NCI-H1092 treated with DMSO at 0.1 percent for 48 hours (cell line): ENCODE measurements around the gene GNS.

Experiments
- DNase-seq: peaks from one replicate; lab custom pipeline; 2025; lab: John Stamatoyannopoulos, UW

Gene GNS

DNA sequence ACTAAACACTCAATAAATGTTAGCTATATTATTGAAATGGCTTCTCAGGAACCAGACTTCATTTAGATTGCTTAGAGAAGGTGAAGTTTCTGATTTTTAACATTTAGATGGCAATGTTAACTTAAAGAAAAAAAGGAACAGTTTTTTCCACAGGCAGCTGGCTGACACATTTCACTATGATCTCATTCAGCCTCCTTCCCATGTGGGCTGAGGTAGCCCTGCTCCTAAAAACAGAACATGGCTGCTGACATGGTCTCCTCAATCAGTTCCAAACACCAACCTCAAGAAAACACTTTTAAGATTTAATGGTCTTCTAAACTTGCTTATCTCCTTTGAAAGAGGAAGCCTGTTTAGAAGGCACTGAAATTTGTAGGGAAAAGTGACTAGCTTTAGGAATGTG is 23.8 kb downstream of the GNS start:
- no peak for DNase-seq

DNA sequence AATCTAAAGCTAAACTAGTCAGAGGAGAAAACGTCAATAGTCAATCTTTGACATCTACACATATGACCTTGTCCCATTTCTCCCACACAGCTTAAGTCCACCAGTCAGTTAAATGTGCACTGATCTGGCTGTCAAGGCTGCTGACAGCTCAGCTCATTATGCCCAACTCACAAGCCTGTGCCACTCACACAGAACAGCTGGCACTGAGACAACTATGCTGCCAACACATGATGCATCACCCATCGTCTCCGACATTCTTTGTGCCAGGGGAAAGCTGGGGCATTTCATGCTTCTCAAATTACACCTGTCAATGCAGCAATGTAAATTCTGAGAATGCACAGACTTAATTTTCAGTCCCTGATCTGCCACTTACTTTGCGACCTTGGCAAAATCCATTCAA is 25.3 kb downstream of the GNS start:
- no peak for DNase-seq

- DNase-seq: no peak
Observed at GRCh38 chr12:64731683-64732082, 27.5 kb downstream of the GNS start.

DNA sequence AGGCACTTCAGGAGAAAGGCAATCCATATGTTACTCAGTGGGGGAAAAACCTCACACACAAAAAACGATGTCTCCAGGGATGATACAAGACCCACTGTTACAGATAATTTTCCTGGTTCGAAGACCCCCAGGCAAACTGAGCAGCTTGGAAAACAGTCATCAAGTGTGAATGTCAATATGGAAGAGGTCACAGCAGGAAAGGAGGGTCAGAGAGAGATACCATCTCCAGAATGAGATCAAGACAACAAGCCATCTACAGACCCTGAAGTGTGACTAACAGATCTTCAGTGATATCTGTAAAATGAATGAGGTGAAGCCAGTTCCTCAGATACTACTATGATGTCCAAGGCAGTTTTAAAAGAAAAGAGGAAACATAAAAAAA is 28.6 kb downstream of the GNS start:
- DNase-seq: peak; percentile 12

- no peak for DNase-seq
Observed at GRCh38 chr12:64729909-64730587, 29.2 kb downstream of the GNS start.

DNA sequence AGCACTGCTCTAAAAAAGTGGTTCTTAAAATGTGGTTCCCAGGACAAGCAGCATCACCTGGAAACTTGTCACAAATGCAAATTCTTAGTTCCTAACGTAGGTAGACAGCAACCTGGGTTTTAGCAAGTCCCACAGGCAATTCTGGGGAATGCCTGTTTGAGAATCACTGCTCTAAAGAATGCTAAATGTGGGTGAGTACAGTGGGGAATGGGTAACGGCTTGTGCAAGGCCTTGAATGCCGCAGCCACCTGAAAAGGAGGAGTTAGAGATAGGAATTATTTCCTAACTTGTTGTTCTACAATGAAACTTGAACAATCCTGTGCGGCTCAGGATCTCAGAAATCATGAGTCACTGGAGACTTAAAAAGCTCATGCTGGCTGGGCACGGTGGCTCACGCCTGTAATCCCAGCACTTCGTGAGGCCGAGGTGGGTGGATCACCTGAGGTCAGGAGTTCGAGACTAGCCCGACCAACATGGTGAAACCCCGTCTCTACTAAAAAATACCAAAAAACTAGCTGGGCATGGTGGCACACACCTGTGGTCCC is 34.9 kb downstream of the GNS start:
- DNase-seq: no peak

DNA sequence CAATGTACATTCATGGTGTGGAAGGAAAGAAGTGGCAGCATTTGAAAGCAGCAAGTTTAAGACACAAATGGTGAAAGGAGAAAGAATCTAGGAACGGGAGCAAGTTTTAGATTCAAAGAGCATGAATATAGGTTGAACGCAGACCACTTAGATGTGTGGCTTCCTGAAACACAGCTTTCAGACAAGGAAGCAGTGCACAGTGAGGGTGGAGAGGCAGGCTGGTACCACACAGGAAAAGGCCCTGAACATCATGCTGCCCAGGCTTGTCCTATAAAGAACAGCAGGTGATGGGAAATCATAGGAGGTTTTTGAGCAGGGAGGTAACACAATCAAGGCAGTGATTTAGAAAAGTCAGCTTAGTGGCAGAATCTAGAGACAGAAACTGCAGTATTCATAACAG is 35.6 kb downstream of the GNS start:
- no peak for DNase-seq

- no peak for DNase-seq
Observed at GRCh38 chr12:64722835-64723234, 36.4 kb downstream of the GNS start.

- no peak for DNase-seq
Observed at GRCh38 chr12:64720884-64721283, 38.3 kb downstream of the GNS start.

GRCh38 chr12:64718649-64719048 is 40.6 kb downstream of the GNS start:
- DNase-seq: no peak

DNA sequence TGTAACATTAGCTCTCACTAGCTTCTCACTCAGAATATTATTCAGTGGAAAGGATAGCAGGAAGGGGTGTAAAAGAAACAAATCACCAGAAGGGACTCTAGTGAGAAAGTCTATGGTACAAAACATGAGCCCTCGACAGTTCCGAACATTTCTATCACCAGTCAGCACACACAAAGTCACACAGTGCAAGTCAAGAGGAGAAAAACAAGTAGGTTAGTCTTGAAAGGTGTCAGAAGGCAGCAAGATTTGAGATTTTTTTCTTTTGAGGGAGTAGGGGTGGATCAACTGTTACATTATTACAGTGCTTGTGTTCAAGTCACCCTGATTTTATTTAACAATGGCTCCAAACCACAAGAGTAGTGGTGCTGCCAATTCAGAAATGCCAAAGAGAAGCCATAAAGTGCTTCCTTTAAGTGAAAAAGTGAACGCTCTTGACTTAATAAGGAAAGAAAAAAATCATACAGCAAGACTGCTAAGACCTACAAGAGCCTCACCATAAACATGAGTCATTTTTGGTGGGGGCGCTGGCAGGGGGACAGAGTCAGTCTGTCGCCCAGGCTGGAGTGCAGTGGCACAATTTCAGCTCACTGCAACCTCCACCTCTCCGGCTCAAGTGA is 42.3 kb downstream of the GNS start:
- DNase-seq: no peak

- DNase-seq: no peak
Observed at GRCh38 chr12:64716371-64716770, 42.8 kb downstream of the GNS start.

- DNase-seq: no peak
Observed at GRCh38 chr12:64714551-64714968, 44.6 kb downstream of the GNS start.

DNA sequence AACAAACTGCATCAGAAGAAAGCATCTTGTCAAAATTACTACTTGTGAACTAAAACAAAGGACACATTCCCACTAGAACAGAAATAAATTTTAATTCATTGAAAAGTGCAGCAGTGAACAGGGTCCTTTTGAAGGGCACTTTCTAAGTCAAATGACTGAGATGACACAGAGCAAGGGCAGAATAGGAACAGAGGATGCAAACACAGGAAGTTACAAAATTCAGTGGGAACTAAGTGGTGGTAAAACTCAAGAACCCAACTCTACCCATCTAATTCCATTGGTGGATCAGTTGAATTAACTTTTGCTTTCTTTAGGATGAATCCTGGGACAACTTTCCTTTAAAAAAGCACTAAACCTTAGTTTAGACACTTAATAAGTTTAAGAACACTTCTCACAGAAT is 45.8 kb downstream of the GNS start:
- no peak for DNase-seq

- DNase-seq: no peak
Observed at GRCh38 chr12:64709429-64709828, 49.8 kb downstream of the GNS start.

DNA sequence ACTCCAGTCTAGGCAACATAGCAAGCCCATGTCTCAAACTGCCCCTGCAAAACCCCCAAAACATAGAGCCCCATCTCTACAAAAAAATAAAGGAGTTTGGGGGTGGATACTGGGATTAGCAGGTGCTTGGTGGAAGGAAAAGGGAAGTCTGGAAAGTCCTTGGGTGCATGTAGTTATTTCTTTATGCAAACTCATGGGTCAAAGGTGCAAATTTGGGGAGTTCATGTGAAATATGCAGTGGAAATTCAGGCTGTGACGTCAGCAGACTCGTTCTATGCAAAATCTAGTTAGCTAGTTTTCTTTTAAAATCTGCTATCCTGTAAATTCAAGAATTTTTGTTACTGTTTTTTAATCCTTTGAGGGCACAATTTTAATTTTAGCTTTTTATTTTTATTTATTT is 51.3 kb downstream of the GNS start:
- DNase-seq: no peak

GRCh38 chr12:64707362-64707761 is 51.8 kb downstream of the GNS start:
- no peak for DNase-seq

DNA sequence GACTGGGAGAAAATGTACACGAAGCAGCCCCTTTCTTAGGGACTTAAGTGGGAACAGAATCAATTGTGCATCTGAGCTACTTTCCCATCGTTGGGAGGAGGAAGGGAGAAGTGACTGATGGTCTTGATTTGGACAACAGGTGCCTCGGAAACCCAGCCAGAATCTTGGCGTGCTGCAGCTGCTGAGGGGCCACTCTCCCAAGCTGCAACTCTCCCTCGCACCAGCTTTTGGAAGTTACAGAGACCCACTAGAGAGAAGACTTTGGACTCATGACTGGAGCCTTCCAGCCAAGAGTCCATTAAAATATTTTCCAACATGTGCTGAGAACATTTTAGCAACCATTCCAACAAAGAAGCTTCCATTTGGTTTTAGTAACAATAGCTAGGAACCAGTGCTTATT is 52.3 kb downstream of the GNS start:
- DNase-seq: no peak

- DNase-seq: no peak
Observed at GRCh38 chr12:64706306-64706705, 52.9 kb downstream of the GNS start.

DNA sequence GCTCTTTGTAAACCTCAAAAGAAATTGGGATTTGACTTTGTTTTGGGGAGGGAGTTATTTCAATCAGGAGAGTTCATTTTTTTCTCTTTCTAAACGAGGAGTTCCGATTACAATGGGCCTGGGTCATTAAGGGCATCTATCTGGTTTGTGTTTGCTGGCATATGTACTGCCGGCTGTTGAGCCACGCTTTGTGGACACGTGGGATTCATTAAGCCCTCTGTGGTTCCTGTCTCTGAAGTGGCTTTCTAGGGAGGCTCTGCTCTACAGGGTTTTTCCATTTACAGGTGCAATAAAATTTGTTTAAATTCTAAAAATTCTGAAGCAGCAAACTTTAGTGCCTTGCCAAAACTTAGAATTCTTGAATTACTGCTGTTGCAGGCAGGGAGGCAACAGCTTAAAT is 57.9 kb downstream of the GNS start:
- DNase-seq: peak; percentile 61

DNA sequence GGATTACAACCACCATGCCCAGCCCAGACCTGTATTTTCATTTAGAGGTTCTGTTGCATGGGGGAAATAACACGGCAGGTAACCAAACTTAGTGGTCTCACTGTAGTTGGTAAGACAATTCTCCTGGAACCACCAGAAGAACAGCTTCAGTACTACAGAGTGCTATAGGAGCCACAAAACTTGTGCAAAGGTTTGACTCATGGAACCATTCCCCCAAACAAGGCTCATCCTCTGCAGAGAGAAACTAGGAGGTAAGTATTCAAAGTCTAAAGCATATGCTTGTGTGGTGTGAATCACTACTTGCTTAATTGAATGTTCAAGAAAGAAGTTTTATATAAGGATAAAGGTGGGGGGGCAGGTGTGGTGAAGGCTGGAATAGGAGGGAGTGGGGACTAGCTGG is 58.7 kb downstream of the GNS start:
- no peak for DNase-seq

DNA sequence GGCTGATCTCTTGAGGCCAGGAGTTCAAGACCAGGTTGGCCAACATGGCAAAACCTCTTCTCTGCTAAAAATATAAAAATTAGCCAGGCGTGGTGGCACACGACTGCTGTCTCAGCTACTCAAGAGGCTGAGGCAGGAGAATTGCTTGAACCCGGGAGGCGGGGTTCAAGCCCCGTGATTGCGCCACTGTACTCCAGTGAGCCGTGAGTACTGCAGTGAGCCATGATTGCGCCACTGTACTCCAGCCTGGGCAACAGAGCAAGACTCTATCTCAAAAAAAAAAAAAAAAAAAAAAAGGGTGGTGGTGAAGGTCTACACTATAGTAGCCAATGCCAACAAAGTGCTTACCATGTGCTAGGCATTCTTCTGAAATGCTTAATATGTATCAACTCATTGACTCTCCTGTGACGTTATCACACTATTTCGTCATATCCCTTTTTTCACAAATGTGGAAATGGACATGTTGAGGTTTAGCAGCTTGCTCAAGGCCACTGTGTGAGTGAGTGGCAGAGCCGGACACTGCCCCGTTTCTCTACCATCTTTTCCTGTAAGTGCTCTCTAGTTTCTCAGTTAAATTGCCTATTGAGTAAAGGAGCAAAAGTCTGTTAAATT is 59.6 kb downstream of the GNS start:
- no peak for DNase-seq

GRCh38 chr12:64696080-64696741 is 63.0 kb downstream of the GNS start:
- peak; percentile 13 for DNase-seq
